ENCODE results near the gene SHMT2.

DNA sequence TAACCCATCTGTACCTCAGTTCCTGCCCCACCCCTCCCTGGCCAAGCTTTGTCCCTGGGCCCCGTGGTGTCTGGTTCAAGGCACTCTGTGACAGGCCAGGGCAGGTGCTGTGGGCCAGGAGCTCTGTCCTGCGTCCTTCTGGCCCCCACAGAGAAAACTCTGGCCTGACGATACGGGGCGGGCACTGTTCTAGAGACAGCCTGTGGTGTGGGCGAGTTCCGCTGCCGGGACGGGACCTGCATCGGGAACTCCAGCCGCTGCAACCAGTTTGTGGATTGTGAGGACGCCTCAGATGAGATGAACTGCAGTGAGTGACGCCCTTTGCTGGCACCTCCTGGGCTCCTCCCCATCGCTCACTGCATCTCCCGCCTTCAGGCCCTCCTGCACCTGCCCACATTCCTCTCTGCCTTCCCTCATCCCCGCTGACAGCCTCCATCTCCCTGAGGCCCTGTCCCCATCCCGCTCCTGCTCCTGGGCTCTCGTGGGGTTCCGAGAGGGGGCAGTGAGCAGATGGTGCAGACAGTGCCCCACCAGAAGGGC, 35.7 kb upstream of the SHMT2 start:
- TF ChIP-seq, protein P1, sequence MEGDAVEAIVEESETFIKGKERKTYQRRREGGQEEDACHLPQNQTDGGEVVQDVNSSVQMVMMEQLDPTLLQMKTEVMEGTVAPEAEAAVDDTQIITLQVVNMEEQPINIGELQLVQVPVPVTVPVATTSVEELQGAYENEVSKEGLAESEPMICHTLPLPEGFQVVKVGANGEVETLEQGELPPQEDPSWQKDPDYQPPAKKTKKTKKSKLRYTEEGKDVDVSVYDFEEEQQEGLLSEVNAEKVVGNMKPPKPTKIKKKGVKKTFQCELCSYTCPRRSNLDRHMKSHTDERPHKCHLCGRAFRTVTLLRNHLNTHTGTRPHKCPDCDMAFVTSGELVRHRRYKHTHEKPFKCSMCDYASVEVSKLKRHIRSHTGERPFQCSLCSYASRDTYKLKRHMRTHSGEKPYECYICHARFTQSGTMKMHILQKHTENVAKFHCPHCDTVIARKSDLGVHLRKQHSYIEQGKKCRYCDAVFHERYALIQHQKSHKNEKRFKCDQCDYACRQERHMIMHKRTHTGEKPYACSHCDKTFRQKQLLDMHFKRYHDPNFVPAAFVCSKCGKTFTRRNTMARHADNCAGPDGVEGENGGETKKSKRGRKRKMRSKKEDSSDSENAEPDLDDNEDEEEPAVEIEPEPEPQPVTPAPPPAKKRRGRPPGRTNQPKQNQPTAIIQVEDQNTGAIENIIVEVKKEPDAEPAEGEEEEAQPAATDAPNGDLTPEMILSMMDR (IDR thresholded peaks at IDR 0.05; ENCODE audit: insufficient read depth, low read length) = no peak
- TF ChIP-seq GABPA (IDR thresholded peaks at IDR 0.05; ENCODE audit: low read depth) (no peak), POLR2AphosphoS5 (IDR thresholded peaks at IDR 0.05; ENCODE audit: low read depth) (no peak)

Measured in HL-60 (cell line).